Upper lobe of right lung (tissue), 1 donor: ENCODE results near the gene ADAMTS4. TPM values are rescaled to one million over a fixed set of nuclear protein-coding genes. Genes with fewer than 3 reads are reported as not detected.

Experiments used
- ATAC-seq: fragments of 200-7000 bp; cut with Tn5 transposase; one replicate; pipeline ENCODE4 v1.9.1; 2020; ENCODE audit warnings: mild to moderate bottlenecking, moderate library complexity
- DNase-seq: peaks from one replicate; pipeline ENCODE4 v3.0.0-alpha.2; 2020
- H3K27ac ChIP-seq: fragments of 200-600 bp; one replicate; pipeline ENCODE4 v1.8.0; 2022
- H3K27me3 ChIP-seq: fragments of 200-600 bp; one replicate; pipeline ENCODE4 v1.8.0; 2022; ENCODE audit warnings: mild to moderate bottlenecking
- H3K36me3 ChIP-seq: fragments of 200-600 bp; one replicate; pipeline ENCODE4 v1.8.0; 2022
- H3K4me1 ChIP-seq: fragments of 200-600 bp; one replicate; pipeline ENCODE4 v1.8.0; 2022
- H3K4me3 ChIP-seq: fragments of 200-600 bp; one replicate; pipeline ENCODE4 v1.8.0; 2022; ENCODE audit warnings: mild to moderate bottlenecking
- H3K9me3 ChIP-seq: fragments of 200-600 bp; one replicate; pipeline ENCODE4 v1.8.0; 2022
- intact Hi-C: fragments of 100-400 bp; cut with DNase I; formaldehyde crosslinking; loops from one replicate; pipeline ENCODE4 v1.11.0; 2022
- microRNA-seq: library from miRNA; unstranded; fragments of <30 nt; microRNA quantifications from one replicate; pipeline ENCODE4 v1.2.0, GENCODE V29; 2020; ENCODE audit warnings: borderline microRNAs expressed
- total RNA-seq: library from RNA; stranded (reverse); fragmentation: NEBNext Ultra II Directional; extraction: Animal tissue kit (Norgen Biotek cat#: 25700); gene quantifications from one replicate; pipeline ENCODE4 v1.2.1, GENCODE V29; 2021
- TF ChIP-seq, protein P1 (sequence below): fragments of 200-600 bp; IDR thresholded peaks from one replicate; pipeline ENCODE4 v1.8.0; 2022; ENCODE audit warnings: antibody characterized with exemption
- donor health status: DM: no; HTN: yes; CAD: no; lungs with severe emphysema.

ADAMTS4 gene
- total RNA-seq, 1 donor from 2014 or later, result 7.8 TPM

DNA sequence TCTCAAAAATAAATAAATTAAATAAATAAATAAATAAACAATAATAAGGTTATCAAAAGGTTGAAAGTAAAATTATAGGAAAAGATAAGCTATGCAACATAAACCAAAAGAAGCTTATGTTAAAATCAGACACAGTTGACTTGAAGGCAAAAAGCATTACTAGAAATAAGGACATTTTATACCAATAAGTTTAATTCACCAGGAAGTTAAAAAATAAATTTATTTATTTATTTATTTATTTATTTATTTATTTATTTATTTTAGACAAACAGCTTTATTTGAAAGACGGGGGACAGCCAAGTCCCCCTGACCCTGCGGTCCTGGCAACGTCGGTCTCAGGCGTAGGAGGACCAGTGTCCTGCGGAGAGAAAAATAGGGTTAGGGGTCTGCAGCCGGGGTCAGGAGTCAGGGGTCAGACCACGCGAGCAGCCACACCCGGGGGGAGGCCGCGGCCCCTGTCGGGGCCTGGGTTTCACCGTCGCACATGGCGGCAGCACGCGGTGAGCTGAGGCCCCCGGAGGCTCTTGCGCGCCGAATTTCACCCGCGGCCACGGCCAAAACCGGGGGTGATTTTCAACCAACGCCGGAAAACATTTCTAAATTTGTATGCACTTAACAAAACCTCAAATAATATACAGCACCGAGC, 58.0 kb downstream of the ADAMTS4 start:
- peaks cover 12% of the 10 kb centered on the region for H3K4me1 ChIP-seq
- intact Hi-C loops, result no loop called here
- H3K27ac ChIP-seq, result no peak overlapping the region
- no peak overlapping the region for H3K4me3 ChIP-seq
- no peaks in the 10 kb centered on the region for H3K27me3 ChIP-seq
- TF ChIP-seq, protein P1, sequence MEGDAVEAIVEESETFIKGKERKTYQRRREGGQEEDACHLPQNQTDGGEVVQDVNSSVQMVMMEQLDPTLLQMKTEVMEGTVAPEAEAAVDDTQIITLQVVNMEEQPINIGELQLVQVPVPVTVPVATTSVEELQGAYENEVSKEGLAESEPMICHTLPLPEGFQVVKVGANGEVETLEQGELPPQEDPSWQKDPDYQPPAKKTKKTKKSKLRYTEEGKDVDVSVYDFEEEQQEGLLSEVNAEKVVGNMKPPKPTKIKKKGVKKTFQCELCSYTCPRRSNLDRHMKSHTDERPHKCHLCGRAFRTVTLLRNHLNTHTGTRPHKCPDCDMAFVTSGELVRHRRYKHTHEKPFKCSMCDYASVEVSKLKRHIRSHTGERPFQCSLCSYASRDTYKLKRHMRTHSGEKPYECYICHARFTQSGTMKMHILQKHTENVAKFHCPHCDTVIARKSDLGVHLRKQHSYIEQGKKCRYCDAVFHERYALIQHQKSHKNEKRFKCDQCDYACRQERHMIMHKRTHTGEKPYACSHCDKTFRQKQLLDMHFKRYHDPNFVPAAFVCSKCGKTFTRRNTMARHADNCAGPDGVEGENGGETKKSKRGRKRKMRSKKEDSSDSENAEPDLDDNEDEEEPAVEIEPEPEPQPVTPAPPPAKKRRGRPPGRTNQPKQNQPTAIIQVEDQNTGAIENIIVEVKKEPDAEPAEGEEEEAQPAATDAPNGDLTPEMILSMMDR, result no peak
- H3K9me3 ChIP-seq, result no peaks in the 10 kb centered on the region
- H3K36me3 ChIP-seq, result no peaks in the 10 kb centered on the region
- ATAC-seq (no peak), DNase-seq (no peak)

DNA sequence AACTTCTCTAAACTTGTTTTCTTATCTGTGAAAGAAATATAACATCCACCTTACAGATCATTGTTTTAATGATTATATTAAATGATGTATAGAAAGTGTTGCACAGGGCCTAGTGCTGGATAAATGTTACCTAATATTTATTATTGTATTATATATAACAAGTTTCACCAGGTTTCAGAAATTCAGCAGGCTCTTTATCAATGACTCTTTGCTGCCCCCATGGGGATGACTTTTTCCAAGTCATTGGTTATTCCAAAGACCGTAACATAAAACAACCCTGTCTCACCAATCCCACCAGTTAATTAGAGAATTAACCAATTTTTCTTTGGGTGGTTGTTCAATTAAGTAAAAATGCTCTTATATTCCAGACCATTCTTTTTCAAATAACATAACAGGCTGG, 59.1 kb downstream of the ADAMTS4 start:
- peak; percentile 56 for ATAC-seq
- Histone ChIP-seq H3K4me3 (no peak overlapping the region), H3K36me3 (no peaks in the 10 kb centered on the region), H3K27ac (no peak overlapping the region), H3K27me3 (no peaks in the 10 kb centered on the region), H3K4me1 (peaks cover 13% of the 10 kb centered on the region), H3K9me3 (no peaks in the 10 kb centered on the region)
- intact Hi-C loops, result no loop called here
- DNase-seq, result no peak
- TF ChIP-seq, protein P1, result peak; percentile 58

DNA sequence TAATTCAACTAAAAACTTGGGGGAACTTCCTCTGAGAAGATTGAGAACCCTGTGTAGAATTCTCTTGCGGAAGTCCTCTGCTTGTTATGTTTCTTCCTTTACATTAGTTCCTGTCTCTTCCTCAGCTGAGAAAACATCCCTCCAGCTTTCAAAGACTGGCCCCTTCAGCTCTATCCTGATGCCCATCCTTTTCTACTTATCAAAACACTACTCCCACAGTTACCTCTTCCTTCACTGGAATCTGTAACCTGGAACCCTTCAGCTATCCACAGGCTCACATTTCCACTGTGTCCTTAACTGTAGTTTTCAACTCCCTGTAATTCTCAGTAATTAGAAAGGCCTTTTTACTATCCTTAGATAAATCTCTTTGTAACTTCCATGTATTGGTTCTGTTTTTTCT, 60.4 kb downstream of the ADAMTS4 start:
- TF ChIP-seq, protein P1, result no peak
- Histone ChIP-seq H3K27ac (peak overlapping the region; percentile 53), H3K4me3 (no peak overlapping the region), H3K9me3 (no peaks in the 10 kb centered on the region), H3K27me3 (no peaks in the 10 kb centered on the region), H3K36me3 (no peaks in the 10 kb centered on the region), H3K4me1 (peaks cover 26% of the 10 kb centered on the region)
- DNase-seq, result no peak
- intact Hi-C loops, result no loop called here
- no peak for ATAC-seq

DNA sequence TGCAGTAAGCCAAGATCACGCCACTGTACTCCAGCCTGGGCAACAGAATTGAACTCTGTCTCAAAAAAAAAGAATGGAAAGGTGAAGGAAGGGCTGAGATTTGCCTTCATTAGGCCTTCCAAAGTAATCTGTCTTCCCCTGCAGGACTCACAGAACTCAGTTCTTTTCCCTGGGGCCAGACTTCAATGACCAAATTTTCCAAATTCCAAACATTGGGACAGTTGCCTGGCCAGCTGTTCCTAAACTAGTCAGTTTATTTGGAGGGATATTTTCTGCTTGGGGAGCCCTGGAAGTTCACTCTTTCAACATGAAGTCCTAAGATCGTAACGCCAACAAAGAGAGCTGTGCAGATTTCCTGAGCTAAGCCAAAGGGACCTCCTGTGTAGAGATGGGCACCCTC, 61.0 kb downstream of the ADAMTS4 start:
- H3K4me3 ChIP-seq, result no peak overlapping the region
- intact Hi-C loops, result no loop called here
- DNase-seq (no peak), ATAC-seq (no peak)
- TF ChIP-seq, protein P1, result no peak
- H3K4me1 ChIP-seq, result peaks cover 28% of the 10 kb centered on the region
- H3K9me3 ChIP-seq, result no peaks in the 10 kb centered on the region
- H3K27me3 ChIP-seq, result no peaks in the 10 kb centered on the region
- H3K36me3 ChIP-seq, result no peaks in the 10 kb centered on the region
- peak overlapping the region; percentile 53 for H3K27ac ChIP-seq

Small RNAs within 50 kb of the gene (microRNA-seq; reads per million reads assigned to microRNA genes)
- 0.83 reads per million for gene MIR5187

Other genes with a start within 250 kb of the ADAMTS4 start
- gene ITLN2, start 244.2 kb downstream of the ADAMTS4 start, total RNA-seq, result 44.1 TPM
- 167 TPM for gene F11R, start 177.9 kb downstream of the ADAMTS4 start, total RNA-seq
- gene TSTD1, start 160.1 kb downstream of the ADAMTS4 start, total RNA-seq, result 50.6 TPM
- gene USF1, start 153.1 kb downstream of the ADAMTS4 start, total RNA-seq, result 67.6 TPM
- 38.0 TPM for gene ARHGAP30, start 129.2 kb downstream of the ADAMTS4 start, total RNA-seq
- 5.4 TPM for gene NECTIN4, start 109.5 kb downstream of the ADAMTS4 start, total RNA-seq
- 3.2 TPM for gene KLHDC9, start 100.7 kb downstream of the ADAMTS4 start, total RNA-seq
- gene PFDN2, start 81.0 kb downstream of the ADAMTS4 start, total RNA-seq, result 56.2 TPM
- 42.1 TPM for gene NIT1, start 80.9 kb downstream of the ADAMTS4 start, total RNA-seq
- gene DEDD, start 66.4 kb downstream of the ADAMTS4 start, total RNA-seq, result 37.5 TPM
- gene UFC1, start 45.1 kb downstream of the ADAMTS4 start, total RNA-seq, result 84.4 TPM
- gene USP21, start 39.6 kb downstream of the ADAMTS4 start, total RNA-seq, result 27.7 TPM
- gene PPOX, start 32.6 kb downstream of the ADAMTS4 start, total RNA-seq, result 23.3 TPM
- gene B4GALT3, start 21.5 kb downstream of the ADAMTS4 start, total RNA-seq, result 35.7 TPM
- gene NDUFS2, start 3.3 kb upstream of the ADAMTS4 start, total RNA-seq, result 66.9 TPM
- gene FCER1G, start 16.2 kb upstream of the ADAMTS4 start, total RNA-seq, result 158 TPM
- gene APOA2, start 24.6 kb upstream of the ADAMTS4 start, total RNA-seq, result not detected
- gene TOMM40L, start 27.0 kb upstream of the ADAMTS4 start, total RNA-seq, result 11.6 TPM
- gene NR1I3, start 39.1 kb upstream of the ADAMTS4 start, total RNA-seq, result not detected
- gene PCP4L1, start 59.7 kb upstream of the ADAMTS4 start, total RNA-seq, result 8.2 TPM
- 2.5 TPM for gene MPZ, start 110.9 kb upstream of the ADAMTS4 start, total RNA-seq
- 158 TPM for gene SDHC, start 115.3 kb upstream of the ADAMTS4 start, total RNA-seq
- not detected for gene CFAP126, start 168.8 kb upstream of the ADAMTS4 start, total RNA-seq